Liver (tissue), 3 donors: Measurements from ENCODE around the gene HIVEP3.

Experiments
- CTCF ChIP-seq: fragments of 150-350 bp; IDR thresholded peaks from 2 replicates; pipeline ENCODE4 v1.5.1; 2017; ENCODE audit warnings: improper control_type of control experiment, low read depth, low read length; ENCODE audit not compliant: missing input control
- JUND ChIP-seq, 2 donors: IDR thresholded peaks; 2 replicates each; pipeline ENCODE4 v1.6.1; 2016; ENCODE audit warnings: antibody characterized with exemption in 2 of 2
- RAD21 ChIP-seq, 2 donors: IDR thresholded peaks; 2 replicates each; pipeline ENCODE4 v1.6.1; 2016; ENCODE audit warnings: antibody characterized with exemption in 2 of 2, mild to moderate bottlenecking in 2 of 2
- ZBTB33 ChIP-seq: IDR thresholded peaks from 2 replicates; pipeline ENCODE4 v1.6.1; 2016; ENCODE audit warnings: antibody characterized with exemption
- TF ChIP-seq, protein P1 (sequence below): IDR thresholded peaks from 2 replicates; pipeline ENCODE4 v1.6.1; 2016; ENCODE audit warnings: antibody characterized with exemption, mild to moderate bottlenecking
- donor health status: healthy.
- donor health status: healthy.

DNA sequence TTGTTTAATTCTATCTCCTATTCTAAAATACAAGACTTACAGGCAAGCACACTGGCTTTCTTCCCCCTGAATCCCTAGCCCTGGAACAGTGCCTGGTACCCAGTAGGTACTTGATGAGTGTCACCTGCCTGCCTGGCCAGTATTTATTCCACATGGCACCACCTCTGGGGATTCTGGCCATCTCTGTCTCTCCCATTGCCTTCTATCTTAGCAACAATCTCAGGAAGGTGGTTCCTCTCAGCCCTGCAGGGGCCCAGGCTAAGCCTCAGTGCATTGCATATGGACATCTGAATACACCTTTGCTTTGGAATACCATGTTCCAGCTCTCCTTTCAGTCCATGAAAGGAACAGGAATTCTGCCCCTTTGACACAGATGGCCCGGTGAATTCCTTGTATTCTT, 81.0 kb downstream of the HIVEP3 start:
- TF ChIP-seq CTCF: no peak
- TF ChIP-seq, protein P1, sequence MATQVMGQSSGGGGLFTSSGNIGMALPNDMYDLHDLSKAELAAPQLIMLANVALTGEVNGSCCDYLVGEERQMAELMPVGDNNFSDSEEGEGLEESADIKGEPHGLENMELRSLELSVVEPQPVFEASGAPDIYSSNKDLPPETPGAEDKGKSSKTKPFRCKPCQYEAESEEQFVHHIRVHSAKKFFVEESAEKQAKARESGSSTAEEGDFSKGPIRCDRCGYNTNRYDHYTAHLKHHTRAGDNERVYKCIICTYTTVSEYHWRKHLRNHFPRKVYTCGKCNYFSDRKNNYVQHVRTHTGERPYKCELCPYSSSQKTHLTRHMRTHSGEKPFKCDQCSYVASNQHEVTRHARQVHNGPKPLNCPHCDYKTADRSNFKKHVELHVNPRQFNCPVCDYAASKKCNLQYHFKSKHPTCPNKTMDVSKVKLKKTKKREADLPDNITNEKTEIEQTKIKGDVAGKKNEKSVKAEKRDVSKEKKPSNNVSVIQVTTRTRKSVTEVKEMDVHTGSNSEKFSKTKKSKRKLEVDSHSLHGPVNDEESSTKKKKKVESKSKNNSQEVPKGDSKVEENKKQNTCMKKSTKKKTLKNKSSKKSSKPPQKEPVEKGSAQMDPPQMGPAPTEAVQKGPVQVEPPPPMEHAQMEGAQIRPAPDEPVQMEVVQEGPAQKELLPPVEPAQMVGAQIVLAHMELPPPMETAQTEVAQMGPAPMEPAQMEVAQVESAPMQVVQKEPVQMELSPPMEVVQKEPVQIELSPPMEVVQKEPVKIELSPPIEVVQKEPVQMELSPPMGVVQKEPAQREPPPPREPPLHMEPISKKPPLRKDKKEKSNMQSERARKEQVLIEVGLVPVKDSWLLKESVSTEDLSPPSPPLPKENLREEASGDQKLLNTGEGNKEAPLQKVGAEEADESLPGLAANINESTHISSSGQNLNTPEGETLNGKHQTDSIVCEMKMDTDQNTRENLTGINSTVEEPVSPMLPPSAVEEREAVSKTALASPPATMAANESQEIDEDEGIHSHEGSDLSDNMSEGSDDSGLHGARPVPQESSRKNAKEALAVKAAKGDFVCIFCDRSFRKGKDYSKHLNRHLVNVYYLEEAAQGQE: no peak
- no peak for TF ChIP-seq ZBTB33
- TF ChIP-seq RAD21 (IDR thresholded peaks at IDR 0.05): no peak
- no peak for TF ChIP-seq JUND (IDR thresholded peaks at IDR 0.05)
